K562 treated with DMSO at 1 percent for 12 hours (cell line): Measurements from ENCODE around the gene TRPV4. TPM values are rescaled to one million over a fixed set of nuclear protein-coding genes. Genes with fewer than 3 reads are reported as not detected.

Source experiments
- total RNA-seq: library from RNA; unstranded; fragments of 300-600 nt; gene quantifications from 2 replicates; pipeline ENCODE4 v1.2.3, GENCODE V29; 2022; ENCODE audit not compliant: insufficient read depth

The TRPV4 gene
- not detected in 2 replicates for total RNA-seq

DNA sequence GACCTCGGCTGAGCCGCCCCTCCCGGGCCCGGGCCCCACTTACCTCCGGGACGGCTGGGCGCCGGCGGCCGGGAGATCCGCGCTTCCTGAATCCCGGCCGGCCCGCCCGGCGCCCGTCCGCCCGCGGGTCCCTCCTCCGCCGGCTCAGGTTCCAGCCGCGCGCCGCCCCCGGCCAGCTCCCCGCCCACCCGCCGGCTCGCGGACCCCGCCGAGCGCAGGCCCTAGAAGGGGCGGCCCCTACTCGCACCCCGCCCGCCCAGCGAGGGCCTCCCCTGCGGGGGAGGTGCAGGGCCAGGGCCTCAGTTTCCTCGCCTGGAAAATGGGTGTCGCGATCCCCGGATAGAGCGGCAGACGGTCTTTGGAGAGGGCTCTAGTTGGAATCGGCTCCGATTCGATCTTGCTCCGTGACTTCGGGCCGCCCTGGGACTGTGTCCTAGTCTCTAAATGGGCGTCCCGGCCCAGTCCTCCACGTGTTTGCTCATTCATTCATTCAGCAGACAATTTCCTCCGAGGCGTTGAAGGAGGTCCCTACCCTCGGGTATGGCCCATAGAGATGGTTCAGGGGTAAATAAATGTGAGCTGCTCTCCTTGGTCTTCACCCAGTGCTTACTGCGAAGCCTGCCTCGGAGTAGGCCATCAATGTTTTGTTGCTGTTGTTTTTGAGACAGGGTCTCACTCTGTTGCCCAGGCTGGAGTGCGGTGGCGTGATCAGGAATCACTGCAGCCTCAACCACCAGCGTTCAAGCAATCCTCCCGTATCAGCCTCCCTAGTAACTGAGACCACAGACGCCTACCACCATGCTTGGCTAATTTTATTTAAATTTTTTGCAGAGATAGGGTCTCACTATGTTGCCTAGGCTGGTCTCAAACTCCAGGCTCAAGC lies at the start of gene TRPV4:
Gene TRPV4, minus strand, starts transcription at position 92 of the 883 bp plus-strand sequence. CDS start 18,602 bp downstream, outside the sequence.

DNA sequence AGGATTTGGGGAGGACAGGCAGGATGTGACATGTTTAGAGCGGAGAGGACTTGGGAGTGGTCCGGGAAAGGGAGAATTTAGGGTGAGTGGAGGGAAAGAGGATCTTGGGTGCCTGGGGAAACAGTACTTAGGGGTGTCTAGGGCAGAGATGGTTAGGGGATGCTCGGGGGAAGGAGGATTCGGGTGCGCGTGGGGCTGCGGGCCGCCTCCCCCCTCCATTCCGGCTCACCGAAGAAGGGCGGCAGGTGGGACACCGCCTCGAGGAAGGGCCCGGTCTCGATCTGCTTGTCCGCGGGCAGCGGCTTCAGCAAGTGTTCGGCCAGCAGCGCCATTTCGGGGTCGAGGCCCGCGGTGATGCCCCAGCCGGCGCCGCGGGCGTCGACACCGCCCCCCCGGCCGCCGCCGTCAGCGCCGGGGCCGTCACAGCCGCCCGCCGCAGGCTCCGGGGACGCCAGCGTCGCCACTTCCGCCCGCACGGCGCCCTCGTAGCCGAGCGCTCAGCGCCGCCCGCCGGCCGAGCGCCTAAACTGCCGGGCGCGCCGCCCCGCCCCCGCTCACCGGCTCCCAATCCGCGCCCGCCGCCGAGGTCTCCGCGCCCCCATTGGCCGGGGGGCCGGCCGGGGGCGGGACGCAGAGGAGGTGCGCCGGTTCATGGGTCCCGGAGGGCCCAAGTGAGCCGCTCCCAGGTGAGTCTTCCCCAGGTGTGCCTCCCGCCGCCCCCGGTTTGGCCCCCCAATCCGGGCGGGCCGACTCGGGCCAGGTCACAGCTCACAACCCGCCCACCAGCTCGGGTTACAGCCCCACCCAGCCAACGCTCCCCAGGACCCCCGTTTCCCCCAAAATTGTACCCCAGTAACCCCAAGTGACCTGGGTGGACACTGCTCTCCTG lies 47.1 kb upstream of the TRPV4 start, which contains the start of gene GLTP:
Gene GLTP, minus strand, starts transcription at position 499 of the 889 bp plus-strand sequence. Its CDS starts 167 bp downstream, at position 332.

Other genes with a start within 250 kb of the TRPV4 start
- 1.1 and 2.5 TPM in 2 replicates for gene FAM222A, start 119.6 kb downstream of the TRPV4 start, total RNA-seq
- 7.2 and 10.9 TPM in 2 replicates for gene GLTP, start 47.1 kb upstream of the TRPV4 start, total RNA-seq
- gene TCHP, start 66.9 kb upstream of the TRPV4 start, total RNA-seq: 13.5 and 25.5 TPM in 2 replicates
- gene GIT2, start 163.0 kb upstream of the TRPV4 start, total RNA-seq: 5.6 and 22.3 TPM in 2 replicates
- gene ANKRD13A, start 166.0 kb upstream of the TRPV4 start, total RNA-seq: 26.2 and 86.8 TPM in 2 replicates
- gene C12orf76, start 215.1 kb upstream of the TRPV4 start, total RNA-seq: 14.1 and 28.9 TPM in 2 replicates